HG03432 (cell line): ENCODE results near the gene CACNB2.

ENCODE experiments used
- ATAC-seq: cut with Tn5 transposase; IDR thresholded peaks from one replicate; pipeline ENCODE4 v1.9.1; 2021; ENCODE audit warnings: mild to moderate bottlenecking, moderate library complexity; ENCODE audit not compliant: unreplicated experiment

The CACNB2 gene

GRCh38 chr10:18381679-18382078 is 241.5 kb downstream of the CACNB2 start:
- no peak for ATAC-seq

GRCh38 chr10:18397906-18398305 is 257.7 kb downstream of the CACNB2 start:
- ATAC-seq, result no peak

- peak; percentile 69 for ATAC-seq
Observed at GRCh38 chr10:18399158-18399557, 258.9 kb downstream of the CACNB2 start.

- ATAC-seq, result peak; percentile 58
Observed at GRCh38 chr10:18400201-18400905, 260.1 kb downstream of the CACNB2 start.

GRCh38 chr10:18400906-18401245 is 260.7 kb downstream of the CACNB2 start:
- ATAC-seq, result no peak

- ATAC-seq, result no peak
Observed at GRCh38 chr10:18401416-18402195, 261.4 kb downstream of the CACNB2 start.

- no peak for ATAC-seq
Observed at GRCh38 chr10:18402853-18403252, 262.6 kb downstream of the CACNB2 start.

- no peak for ATAC-seq
Observed at GRCh38 chr10:18404530-18404929, 264.3 kb downstream of the CACNB2 start.

GRCh38 chr10:18406136-18406535 is 265.9 kb downstream of the CACNB2 start:
- no peak for ATAC-seq

GRCh38 chr10:18409599-18410397 is 269.6 kb downstream of the CACNB2 start:
- peak; percentile 63 for ATAC-seq

- no peak for ATAC-seq
Observed at GRCh38 chr10:18414061-18414460, 273.8 kb downstream of the CACNB2 start.

GRCh38 chr10:18417950-18418527 is 277.8 kb downstream of the CACNB2 start:
- no peak for ATAC-seq

GRCh38 chr10:18418541-18419215 is 278.5 kb downstream of the CACNB2 start:
- peak; percentile 70 for ATAC-seq

GRCh38 chr10:18419945-18420344 is 279.7 kb downstream of the CACNB2 start:
- ATAC-seq, result no peak

GRCh38 chr10:18421726-18422293 is 281.6 kb downstream of the CACNB2 start:
- no peak for ATAC-seq

- ATAC-seq, result peak; percentile 40
Observed at GRCh38 chr10:18423058-18423637, 282.9 kb downstream of the CACNB2 start.

- ATAC-seq, result peak; percentile 43
Observed at GRCh38 chr10:18424200-18424599, 284.0 kb downstream of the CACNB2 start.

- ATAC-seq, result no peak
Observed at GRCh38 chr10:18429335-18429734, 289.1 kb downstream of the CACNB2 start.

- ATAC-seq, result no peak
Observed at GRCh38 chr10:18436902-18437301, 296.7 kb downstream of the CACNB2 start.

- ATAC-seq, result no peak
Observed at GRCh38 chr10:18437486-18437885, 297.3 kb downstream of the CACNB2 start.
